ENCODE measurements around the gene SLC1A2. TPM values are rescaled to one million over a fixed set of nuclear protein-coding genes. Genes with fewer than 3 reads are reported as not detected.

The SLC1A2 gene
- polyA plus RNA-seq, 4 donors: 0.15 to 0.18 TPM; not detected in 2

GRCh38 chr11:35247428-35247827 is 171.9 kb downstream of the SLC1A2 start:
- Histone ChIP-seq H3K9me3 (ENCODE audit: control insufficient read depth in 2 of 2, insufficient read depth in 1 of 2, low read depth in 1 of 2, low read length in 1 of 2) (no peaks in the 10 kb centered on the region), H3K27ac (ENCODE audit: low read depth in 1 of 3, low read length in 2 of 3) (no peak overlapping the region), H3K27me3 (ENCODE audit: control insufficient read depth in 3 of 3, insufficient read depth in 3 of 3, low read length in 3 of 3) (no peaks in the 10 kb centered on the region), H3K4me1 (ENCODE audit: control insufficient read depth in 3 of 3, insufficient read depth in 2 of 3, low read depth in 1 of 3, low read length in 2 of 3) (no peaks in the 10 kb centered on the region), H3K4me3 (ENCODE audit: low read depth in 1 of 3, low read length in 3 of 3) (no peak overlapping the region), H3K36me3 (ENCODE audit: control insufficient read depth in 3 of 3, insufficient read depth in 2 of 3, low read depth in 1 of 3, low read length in 3 of 3) (no peaks in the 10 kb centered on the region)
- WGBS, 3 donors: 76 to 94% (median 83%) methylated on average over 3 of the region's 3 CpGs
- FAIRE-seq (no peak), DNase-seq (peak in 1 of 2 donors; percentile 3)

GRCh38 chr11:35246745-35247144 is 172.6 kb downstream of the SLC1A2 start:
- no peak for FAIRE-seq
- DNase-seq: no peak
- H3K27me3 ChIP-seq (ENCODE audit: control insufficient read depth in 3 of 3, insufficient read depth in 3 of 3, low read length in 3 of 3): no peaks in the 10 kb centered on the region
- H3K36me3 ChIP-seq (ENCODE audit: control insufficient read depth in 3 of 3, insufficient read depth in 2 of 3, low read depth in 1 of 3, low read length in 3 of 3): no peaks in the 10 kb centered on the region
- H3K9me3 ChIP-seq (ENCODE audit: control insufficient read depth in 2 of 2, insufficient read depth in 1 of 2, low read depth in 1 of 2, low read length in 1 of 2): no peaks in the 10 kb centered on the region
- H3K4me3 ChIP-seq (ENCODE audit: low read depth in 1 of 3, low read length in 3 of 3): no peak overlapping the region
- no peaks in the 10 kb centered on the region for H3K4me1 ChIP-seq (ENCODE audit: control insufficient read depth in 3 of 3, insufficient read depth in 2 of 3, low read depth in 1 of 3, low read length in 2 of 3)
- no peak overlapping the region for H3K27ac ChIP-seq (ENCODE audit: low read depth in 1 of 3, low read length in 2 of 3)
- WGBS, 3 donors: 30 to 67% (median 45%) methylated on average over 2 of the region's 2 CpGs

GRCh38 chr11:35245786-35246185 is 173.6 kb downstream of the SLC1A2 start:
- no peak overlapping the region for H3K27ac ChIP-seq (ENCODE audit: low read depth in 1 of 3, low read length in 2 of 3)
- H3K9me3 ChIP-seq (ENCODE audit: control insufficient read depth in 2 of 2, insufficient read depth in 1 of 2, low read depth in 1 of 2, low read length in 1 of 2): no peaks in the 10 kb centered on the region
- no peak overlapping the region for H3K4me3 ChIP-seq (ENCODE audit: low read depth in 1 of 3, low read length in 3 of 3)
- DNase-seq (no peak), FAIRE-seq (no peak)
- H3K4me1 ChIP-seq (ENCODE audit: control insufficient read depth in 3 of 3, insufficient read depth in 2 of 3, low read depth in 1 of 3, low read length in 2 of 3): no peaks in the 10 kb centered on the region
- no peaks in the 10 kb centered on the region for H3K36me3 ChIP-seq (ENCODE audit: control insufficient read depth in 3 of 3, insufficient read depth in 2 of 3, low read depth in 1 of 3, low read length in 3 of 3)
- WGBS, 3 donors: 76 to 95% (median 83%) methylated on average over 1 of the region's 1 CpG
- no peaks in the 10 kb centered on the region for H3K27me3 ChIP-seq (ENCODE audit: control insufficient read depth in 3 of 3, insufficient read depth in 3 of 3, low read length in 3 of 3)

GRCh38 chr11:35245056-35245455 is 174.3 kb downstream of the SLC1A2 start:
- Histone ChIP-seq H3K9me3 (ENCODE audit: control insufficient read depth in 2 of 2, insufficient read depth in 1 of 2, low read depth in 1 of 2, low read length in 1 of 2) (no peaks in the 10 kb centered on the region), H3K4me1 (ENCODE audit: control insufficient read depth in 3 of 3, insufficient read depth in 2 of 3, low read depth in 1 of 3, low read length in 2 of 3) (no peaks in the 10 kb centered on the region), H3K27me3 (ENCODE audit: control insufficient read depth in 3 of 3, insufficient read depth in 3 of 3, low read length in 3 of 3) (no peaks in the 10 kb centered on the region), H3K4me3 (ENCODE audit: low read depth in 1 of 3, low read length in 3 of 3) (no peak overlapping the region), H3K36me3 (ENCODE audit: control insufficient read depth in 3 of 3, insufficient read depth in 2 of 3, low read depth in 1 of 3, low read length in 3 of 3) (no peaks in the 10 kb centered on the region), H3K27ac (ENCODE audit: low read depth in 1 of 3, low read length in 2 of 3) (no peak overlapping the region)
- 81 to 84% (median 82%) methylated on average over 4 of the region's 4 CpGs for WGBS, 3 donors
- FAIRE-seq (no peak), DNase-seq (no peak)

GRCh38 chr11:35243774-35244173 is 175.6 kb downstream of the SLC1A2 start:
- no peak for DNase-seq
- Histone ChIP-seq H3K4me3 (ENCODE audit: low read depth in 1 of 3, low read length in 3 of 3) (no peak overlapping the region), H3K36me3 (ENCODE audit: control insufficient read depth in 3 of 3, insufficient read depth in 2 of 3, low read depth in 1 of 3, low read length in 3 of 3) (no peaks in the 10 kb centered on the region), H3K9me3 (ENCODE audit: control insufficient read depth in 2 of 2, insufficient read depth in 1 of 2, low read depth in 1 of 2, low read length in 1 of 2) (no peaks in the 10 kb centered on the region), H3K4me1 (ENCODE audit: control insufficient read depth in 3 of 3, insufficient read depth in 2 of 3, low read depth in 1 of 3, low read length in 2 of 3) (no peaks in the 10 kb centered on the region), H3K27ac (ENCODE audit: low read depth in 1 of 3, low read length in 2 of 3) (no peak overlapping the region), H3K27me3 (ENCODE audit: control insufficient read depth in 3 of 3, insufficient read depth in 3 of 3, low read length in 3 of 3) (no peaks in the 10 kb centered on the region)
- WGBS, 3 donors: 89 to 97% (median 93%) methylated on average over 2 of the region's 2 CpGs
- FAIRE-seq: no peak

GRCh38 chr11:35242412-35243242 is 176.7 kb downstream of the SLC1A2 start:
- Histone ChIP-seq H3K27ac (ENCODE audit: low read depth in 1 of 3, low read length in 2 of 3) (no peak overlapping the region), H3K4me3 (ENCODE audit: low read depth in 1 of 3, low read length in 3 of 3) (no peak overlapping the region), H3K4me1 (ENCODE audit: control insufficient read depth in 3 of 3, insufficient read depth in 2 of 3, low read depth in 1 of 3, low read length in 2 of 3) (peaks cover 0 to 3% (median 0%) of the 10 kb centered on the region in 3 donors), H3K27me3 (ENCODE audit: control insufficient read depth in 3 of 3, insufficient read depth in 3 of 3, low read length in 3 of 3) (no peaks in the 10 kb centered on the region), H3K9me3 (ENCODE audit: control insufficient read depth in 2 of 2, insufficient read depth in 1 of 2, low read depth in 1 of 2, low read length in 1 of 2) (no peaks in the 10 kb centered on the region), H3K36me3 (ENCODE audit: control insufficient read depth in 3 of 3, insufficient read depth in 2 of 3, low read depth in 1 of 3, low read length in 3 of 3) (no peaks in the 10 kb centered on the region)
- FAIRE-seq (no peak), DNase-seq (no peak)
- WGBS, 3 donors: 91 to 95% (median 93%) methylated on average over 3 of the region's 3 CpGs

GRCh38 chr11:35241531-35241930 is 177.8 kb downstream of the SLC1A2 start:
- DNase-seq (no peak), FAIRE-seq (no peak)
- Histone ChIP-seq H3K27me3 (ENCODE audit: control insufficient read depth in 3 of 3, insufficient read depth in 3 of 3, low read length in 3 of 3) (no peaks in the 10 kb centered on the region), H3K9me3 (ENCODE audit: control insufficient read depth in 2 of 2, insufficient read depth in 1 of 2, low read depth in 1 of 2, low read length in 1 of 2) (no peaks in the 10 kb centered on the region), H3K27ac (ENCODE audit: low read depth in 1 of 3, low read length in 2 of 3) (no peak overlapping the region), H3K4me1 (ENCODE audit: control insufficient read depth in 3 of 3, insufficient read depth in 2 of 3, low read depth in 1 of 3, low read length in 2 of 3) (peaks cover 0 to 3% (median 0%) of the 10 kb centered on the region in 3 donors), H3K4me3 (ENCODE audit: low read depth in 1 of 3, low read length in 3 of 3) (no peak overlapping the region), H3K36me3 (ENCODE audit: control insufficient read depth in 3 of 3, insufficient read depth in 2 of 3, low read depth in 1 of 3, low read length in 3 of 3) (no peaks in the 10 kb centered on the region)
- WGBS, 3 donors: 87 to 100% (median 100%) methylated on average over 1 of the region's 1 CpG

- no peaks in the 10 kb centered on the region for H3K36me3 ChIP-seq (ENCODE audit: control insufficient read depth in 3 of 3, insufficient read depth in 2 of 3, low read depth in 1 of 3, low read length in 3 of 3)
- H3K4me3 ChIP-seq (ENCODE audit: low read depth in 1 of 3, low read length in 3 of 3): no peak overlapping the region
- no peaks in the 10 kb centered on the region for H3K9me3 ChIP-seq (ENCODE audit: control insufficient read depth in 2 of 2, insufficient read depth in 1 of 2, low read depth in 1 of 2, low read length in 1 of 2)
- WGBS, 3 donors: 96 to 98% (median 97%) methylated on average over 1 of the region's 1 CpG
- H3K27me3 ChIP-seq (ENCODE audit: control insufficient read depth in 3 of 3, insufficient read depth in 3 of 3, low read length in 3 of 3): no peaks in the 10 kb centered on the region
- no peak for FAIRE-seq
- DNase-seq: no peak
- peaks cover 0 to 3% (median 0%) of the 10 kb centered on the region in 3 donors for H3K4me1 ChIP-seq (ENCODE audit: control insufficient read depth in 3 of 3, insufficient read depth in 2 of 3, low read depth in 1 of 3, low read length in 2 of 3)
- H3K27ac ChIP-seq (ENCODE audit: low read depth in 1 of 3, low read length in 2 of 3): no peak overlapping the region
Observed at GRCh38 chr11:35241083-35241482, 178.3 kb downstream of the SLC1A2 start.
